ENCODE measurements around the gene UGT3A1. TPM values are rescaled to one million over a fixed set of nuclear protein-coding genes. Genes with fewer than 3 reads are reported as not detected.

UGT3A1 gene
- total RNA-seq, 2 donors from 2014 or later, result not detected

DNA sequence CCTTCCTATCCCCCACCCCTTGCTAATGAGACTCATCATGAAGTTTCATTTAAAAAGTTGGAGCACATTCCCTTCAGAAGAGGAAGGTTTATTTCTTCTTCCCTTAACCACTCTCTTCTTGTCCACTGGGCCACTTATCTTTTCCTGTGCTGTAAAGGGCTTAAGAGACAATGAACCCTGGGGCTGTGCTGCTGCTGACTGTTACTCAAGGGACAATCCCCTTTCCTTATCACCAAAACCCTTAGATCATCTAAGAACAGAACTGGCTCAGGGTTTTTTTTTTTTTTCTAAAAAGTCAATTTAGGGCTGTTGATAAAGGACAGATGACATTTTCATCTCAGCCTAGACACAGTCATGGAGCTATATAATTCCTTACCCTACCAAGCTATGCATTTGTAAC lies 82.4 kb downstream of the UGT3A1 start:
- Histone ChIP-seq H3K4me3 (no peak overlapping the region), H3K27me3 (replicated peaks; ENCODE audit: insufficient read depth) (no peaks in the 10 kb centered on the region), H3K4me1 (ENCODE audit: control insufficient read depth in 1 of 2, low read depth in 2 of 2) (no peaks in the 10 kb centered on the region), H3K9me3 (no peaks in the 10 kb centered on the region), H3K27ac (no peak overlapping the region), H3K36me3 (no peaks in the 10 kb centered on the region)
- TF ChIP-seq, protein P1, sequence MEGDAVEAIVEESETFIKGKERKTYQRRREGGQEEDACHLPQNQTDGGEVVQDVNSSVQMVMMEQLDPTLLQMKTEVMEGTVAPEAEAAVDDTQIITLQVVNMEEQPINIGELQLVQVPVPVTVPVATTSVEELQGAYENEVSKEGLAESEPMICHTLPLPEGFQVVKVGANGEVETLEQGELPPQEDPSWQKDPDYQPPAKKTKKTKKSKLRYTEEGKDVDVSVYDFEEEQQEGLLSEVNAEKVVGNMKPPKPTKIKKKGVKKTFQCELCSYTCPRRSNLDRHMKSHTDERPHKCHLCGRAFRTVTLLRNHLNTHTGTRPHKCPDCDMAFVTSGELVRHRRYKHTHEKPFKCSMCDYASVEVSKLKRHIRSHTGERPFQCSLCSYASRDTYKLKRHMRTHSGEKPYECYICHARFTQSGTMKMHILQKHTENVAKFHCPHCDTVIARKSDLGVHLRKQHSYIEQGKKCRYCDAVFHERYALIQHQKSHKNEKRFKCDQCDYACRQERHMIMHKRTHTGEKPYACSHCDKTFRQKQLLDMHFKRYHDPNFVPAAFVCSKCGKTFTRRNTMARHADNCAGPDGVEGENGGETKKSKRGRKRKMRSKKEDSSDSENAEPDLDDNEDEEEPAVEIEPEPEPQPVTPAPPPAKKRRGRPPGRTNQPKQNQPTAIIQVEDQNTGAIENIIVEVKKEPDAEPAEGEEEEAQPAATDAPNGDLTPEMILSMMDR (IDR thresholded peaks at IDR 0.05), result no peak
- no peak for ATAC-seq (ENCODE audit: insufficient number of reproducible peaks, low FRiP score, low read depth)
- no peak for DNase-seq (ENCODE audit: low spot score)

DNA sequence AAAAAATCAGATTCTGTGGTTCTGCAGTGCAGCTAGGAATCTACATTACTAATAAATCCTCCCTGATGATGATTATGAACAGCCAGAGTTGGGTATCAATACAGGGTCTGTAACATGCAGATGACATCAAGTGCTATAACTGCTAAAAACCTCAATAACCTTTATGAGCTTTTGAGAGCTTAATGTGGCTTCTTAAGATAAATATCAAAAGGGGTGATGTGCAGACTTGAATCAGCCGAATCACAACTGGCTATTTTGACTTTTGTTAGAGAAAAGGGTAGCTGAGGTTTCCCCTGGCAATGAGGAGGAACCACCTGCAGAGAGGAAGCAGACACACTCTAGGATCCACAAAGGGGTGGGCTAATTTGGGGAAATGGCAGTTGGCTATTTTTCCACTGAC lies 83.0 kb downstream of the UGT3A1 start:
- no peaks in the 10 kb centered on the region for H3K9me3 ChIP-seq
- no peak overlapping the region for H3K27ac ChIP-seq
- H3K36me3 ChIP-seq, result no peaks in the 10 kb centered on the region
- DNase-seq (ENCODE audit: low spot score) (no peak), ATAC-seq (ENCODE audit: insufficient number of reproducible peaks, low FRiP score, low read depth) (no peak)
- TF ChIP-seq, protein P1 (IDR thresholded peaks at IDR 0.05), result no peak
- no peaks in the 10 kb centered on the region for H3K4me1 ChIP-seq (ENCODE audit: control insufficient read depth in 1 of 2, low read depth in 2 of 2)
- H3K27me3 ChIP-seq (replicated peaks; ENCODE audit: insufficient read depth), result no peaks in the 10 kb centered on the region
- no peak overlapping the region for H3K4me3 ChIP-seq

DNA sequence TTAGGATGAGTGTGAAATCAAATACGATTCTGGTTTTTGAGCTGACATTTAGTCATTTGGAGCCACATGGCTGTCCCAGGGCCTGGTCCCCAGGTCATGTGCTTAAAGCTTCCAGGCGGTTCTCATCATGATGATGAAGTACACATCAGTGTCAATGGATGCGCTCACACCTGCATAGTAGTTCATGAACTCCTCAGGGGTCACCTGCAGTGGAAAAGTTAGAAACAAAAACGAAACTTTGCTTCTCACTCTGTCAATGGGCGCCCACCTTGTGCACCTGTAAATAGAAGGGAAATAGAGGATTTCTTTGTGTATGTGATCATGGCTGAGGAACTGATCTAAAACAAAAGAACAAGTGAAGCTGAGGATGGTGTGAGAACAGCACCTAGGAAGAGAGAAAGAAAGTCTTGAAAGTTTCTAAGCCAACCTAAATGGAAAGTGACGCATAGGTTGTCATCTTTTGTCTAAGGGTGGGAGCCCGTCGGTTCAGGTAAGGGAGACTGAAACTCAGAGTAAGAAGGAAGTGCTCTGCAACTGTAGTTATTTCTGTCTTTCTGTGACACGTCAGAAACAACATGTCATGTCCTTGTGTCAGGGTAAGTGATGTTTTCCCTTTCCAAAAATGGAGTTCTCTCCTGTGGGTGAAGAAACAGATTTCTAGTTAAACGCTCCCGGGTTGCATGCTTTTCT lies 86.6 kb downstream of the UGT3A1 start:
- H3K27me3 ChIP-seq (replicated peaks; ENCODE audit: insufficient read depth), result no peaks in the 10 kb centered on the region
- TF ChIP-seq, protein P1 (IDR thresholded peaks at IDR 0.05), result no peak
- ATAC-seq (ENCODE audit: insufficient number of reproducible peaks, low FRiP score, low read depth), result no peak
- no peaks in the 10 kb centered on the region for H3K36me3 ChIP-seq
- no peak for DNase-seq (ENCODE audit: low spot score)
- no peaks in the 10 kb centered on the region for H3K4me1 ChIP-seq (ENCODE audit: control insufficient read depth in 1 of 2, low read depth in 2 of 2)
- H3K27ac ChIP-seq, result no peak overlapping the region
- H3K4me3 ChIP-seq, result no peak overlapping the region
- H3K9me3 ChIP-seq, result no peaks in the 10 kb centered on the region

DNA sequence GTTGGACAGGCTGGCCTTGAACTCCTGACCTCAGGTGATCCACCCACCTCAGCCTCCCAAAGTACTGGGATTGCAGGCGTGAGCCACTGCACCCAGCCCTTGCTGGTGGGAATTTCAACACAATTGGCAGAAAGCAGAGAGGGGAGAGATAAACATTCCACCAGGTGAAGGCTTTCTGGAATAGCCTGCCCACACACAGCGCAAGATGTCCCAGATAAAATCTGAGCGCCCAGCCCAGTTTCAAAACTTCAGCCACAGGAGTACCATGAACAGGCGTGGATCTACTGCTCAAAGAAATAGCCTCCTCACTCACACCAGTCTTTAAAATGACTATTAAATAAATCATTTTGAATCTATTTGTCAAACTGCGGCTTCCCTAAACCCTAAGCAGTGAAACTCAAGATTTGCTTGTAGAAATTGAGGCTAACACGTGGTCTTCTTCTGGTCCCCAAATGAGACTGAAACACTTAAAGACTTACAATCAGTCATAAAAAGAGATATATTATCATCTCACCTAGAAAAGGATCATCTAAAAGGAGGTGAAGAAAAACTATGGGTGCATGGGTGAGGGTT lies 87.5 kb downstream of the UGT3A1 start:
- ATAC-seq (ENCODE audit: insufficient number of reproducible peaks, low FRiP score, low read depth) (no peak), DNase-seq (ENCODE audit: low spot score) (no peak)
- Histone ChIP-seq H3K4me1 (ENCODE audit: control insufficient read depth in 1 of 2, low read depth in 2 of 2) (no peaks in the 10 kb centered on the region), H3K27me3 (replicated peaks; ENCODE audit: insufficient read depth) (no peaks in the 10 kb centered on the region), H3K36me3 (no peaks in the 10 kb centered on the region), H3K4me3 (no peak overlapping the region), H3K27ac (no peak overlapping the region), H3K9me3 (no peaks in the 10 kb centered on the region)
- TF ChIP-seq, protein P1 (IDR thresholded peaks at IDR 0.05), result no peak

DNA sequence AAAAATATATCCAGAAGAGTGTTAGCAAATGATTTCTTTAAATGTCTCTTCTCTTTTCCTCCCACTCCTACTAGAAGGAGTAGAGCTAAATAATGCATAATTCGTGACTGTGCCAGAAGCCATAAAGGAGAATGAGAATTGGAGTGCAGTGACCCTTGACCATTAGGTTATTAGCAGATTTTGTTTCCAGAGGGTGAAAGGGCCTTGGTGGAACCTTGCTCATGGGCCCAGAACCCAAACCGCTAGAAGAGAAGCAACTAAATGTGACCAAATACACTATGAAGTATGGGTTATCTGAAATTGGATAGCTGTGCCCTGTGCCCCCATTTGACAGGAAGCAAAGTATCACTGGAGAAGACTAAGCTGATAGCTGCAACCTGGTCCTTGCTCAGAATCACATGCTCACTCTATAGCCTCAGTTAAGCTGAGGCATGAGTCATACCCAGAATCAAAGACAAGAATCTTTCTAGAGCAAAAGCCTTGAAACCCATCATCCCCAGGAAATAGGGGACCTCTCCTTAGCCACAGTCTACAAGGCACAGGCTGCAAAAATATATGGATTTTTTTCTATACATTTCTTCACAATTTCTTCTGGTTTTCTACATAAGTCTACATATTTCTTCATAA lies 89.0 kb downstream of the UGT3A1 start:
- no peaks in the 10 kb centered on the region for H3K4me1 ChIP-seq (ENCODE audit: control insufficient read depth in 1 of 2, low read depth in 2 of 2)
- no peak overlapping the region for H3K4me3 ChIP-seq
- H3K9me3 ChIP-seq, result no peaks in the 10 kb centered on the region
- H3K27ac ChIP-seq, result no peak overlapping the region
- DNase-seq (ENCODE audit: low spot score) (no peak), ATAC-seq (ENCODE audit: insufficient number of reproducible peaks, low FRiP score, low read depth) (no peak)
- H3K27me3 ChIP-seq (replicated peaks; ENCODE audit: insufficient read depth), result no peaks in the 10 kb centered on the region
- H3K36me3 ChIP-seq, result no peaks in the 10 kb centered on the region
- TF ChIP-seq, protein P1 (IDR thresholded peaks at IDR 0.05), result no peak

Other genes with a start within 250 kb of the UGT3A1 start
- 10 to 100 TPM; 12.7 to 20.5 TPM for gene IL7R, start 134.5 kb downstream of the UGT3A1 start, total RNA-seq
- gene CAPSL, start 52.8 kb downstream of the UGT3A1 start, total RNA-seq, result not detected
- gene UGT3A2, start 75.5 kb upstream of the UGT3A1 start, total RNA-seq, result not detected
- 10 to 100 TPM in 1 of 2 donors, 1 to 10 TPM in 1; 9.5 to 11.0 TPM for gene LMBRD2, start 160.5 kb upstream of the UGT3A1 start, total RNA-seq
- gene SKP2, start 160.7 kb upstream of the UGT3A1 start, total RNA-seq, result 1 to 10 TPM; 6.4 to 7.8 TPM